Uterus (tissue), 4 donors: ENCODE results near the gene SNRPD3. TPM values are rescaled to one million over a fixed set of nuclear protein-coding genes. Genes with fewer than 3 reads are reported as not detected.

ENCODE experiments used
- DNase-seq, 2 donors: peaks; one replicate each; pipeline ENCODE4 v3.0.0-alpha.2; 2019 to 2020
- H3K27ac ChIP-seq, 2 donors: fragments of 200-600 bp; sonication (generic); 1 replicate in 1 of 2; 2 replicates in 1 of 2; pipeline ENCODE4 v1.5.1; 2016 to 2018
- H3K27me3 ChIP-seq, 2 donors: fragments of 200-600 bp; sonication (generic); one replicate each; pipeline ENCODE4 v1.5.1; 2018 to 2019; ENCODE audit warnings: control low read depth in 1 of 2
- H3K36me3 ChIP-seq, 2 donors: fragments of 200-600 bp; sonication (generic); one replicate each; pipeline ENCODE4 v1.5.1; 2019; ENCODE audit warnings: control low read depth in 1 of 2
- H3K4me1 ChIP-seq, 2 donors: fragments of 200-600 bp; sonication (generic); one replicate each; pipeline ENCODE4 v1.5.1; 2018 to 2019; ENCODE audit warnings: control low read depth in 1 of 2
- H3K4me3 ChIP-seq, 2 donors: fragments of 200-600 bp; sonication (generic); 1 replicate in 1 of 2; 2 replicates in 1 of 2; pipeline ENCODE4 v1.5.1; 2018 to 2019; ENCODE audit warnings: mild to moderate bottlenecking in 1 of 2
- H3K9me3 ChIP-seq, 2 donors: fragments of 200-600 bp; sonication (generic); one replicate each; pipeline ENCODE4 v1.5.1; 2019; ENCODE audit warnings: control low read depth in 1 of 2
- CTCF ChIP-seq, 4 experiments: fragments of 200-600 bp in 2 of 4; fragments of 450-650 bp in 2 of 4; sonication (generic) in 2 of 4; IDR thresholded peaks; one replicate each; pipeline ENCODE4 v1.5.1; 2016 to 2019; ENCODE audit warnings: antibody characterized with exemption in 4 of 4, mild to moderate bottlenecking in 2 of 4, moderate library complexity in 1 of 4
- POLR2A ChIP-seq, 2 donors: fragments of 450-650 bp; IDR thresholded peaks; one replicate each; pipeline ENCODE4 v1.6.1; 2016; ENCODE audit warnings: antibody characterized with exemption in 2 of 2, mild to moderate bottlenecking in 1 of 2, moderate library complexity in 1 of 2
- intact Hi-C: fragments of 100-400 bp; cut with DNase I; formaldehyde crosslinking; loops from one replicate; pipeline ENCODE4 v1.15.1; 2023; ENCODE audit warnings: low total_unique reads
- total RNA-seq, 4 donors: library from RNA; depleted of rRNA in 3 of 4; stranded (reverse); fragments of >200 nt in 3 of 4; gene quantifications; one replicate each; pipeline versions ENCODE4 v1.1.0 to v1.2.4, GENCODE V29; 2014 to 2023
- donor health status: DM: yes; HTN: yes; CAD: no.

The SNRPD3 gene
- total RNA-seq, 4 donors from 2014 or later = 42.6 to 189 (median 85.1) TPM

GRCh38 chr22:24576778-24577177 lies 21.0 kb downstream of the SNRPD3 start:
- Histone ChIP-seq H3K27ac (no peak overlapping the region), H3K4me3 (no peak overlapping the region), H3K36me3 (no peaks in the 10 kb centered on the region), H3K9me3 (no peaks in the 10 kb centered on the region), H3K4me1 (no peaks in the 10 kb centered on the region), H3K27me3 (no peaks in the 10 kb centered on the region)
- no peak for DNase-seq
- TF ChIP-seq CTCF (IDR thresholded peaks at IDR 0.05) = no peak
- no peak for TF ChIP-seq POLR2A (IDR thresholded peaks at IDR 0.05)
- intact Hi-C loops = no loop called here

GRCh38 chr22:24578355-24579257 lies 22.8 kb downstream of the SNRPD3 start:
- Histone ChIP-seq H3K9me3 (no peaks in the 10 kb centered on the region), H3K27me3 (no peaks in the 10 kb centered on the region), H3K27ac (peak overlapping the region; percentile 57 to 67), H3K4me1 (no peaks in the 10 kb centered on the region), H3K4me3 (no peak overlapping the region), H3K36me3 (no peaks in the 10 kb centered on the region)
- TF ChIP-seq CTCF (IDR thresholded peaks at IDR 0.05) (no peak), POLR2A (IDR thresholded peaks at IDR 0.05) (no peak)
- no peak for DNase-seq
- intact Hi-C loops = no loop called here

GRCh38 chr22:24579258-24579601 lies 23.4 kb downstream of the SNRPD3 start:
- intact Hi-C loops = no loop called here
- TF ChIP-seq CTCF (IDR thresholded peaks at IDR 0.05) (no peak), POLR2A (IDR thresholded peaks at IDR 0.05) (no peak)
- no peaks in the 10 kb centered on the region for H3K36me3 ChIP-seq
- peak overlapping the region; percentile 57 to 67 for H3K27ac ChIP-seq
- no peak for DNase-seq
- no peak overlapping the region for H3K4me3 ChIP-seq
- H3K27me3 ChIP-seq = no peaks in the 10 kb centered on the region
- H3K9me3 ChIP-seq = no peaks in the 10 kb centered on the region
- no peaks in the 10 kb centered on the region for H3K4me1 ChIP-seq

GRCh38 chr22:24580276-24580675 lies 24.5 kb downstream of the SNRPD3 start:
- Histone ChIP-seq H3K4me3 (no peak overlapping the region), H3K9me3 (no peaks in the 10 kb centered on the region), H3K27me3 (no peaks in the 10 kb centered on the region), H3K27ac (no peak overlapping the region), H3K36me3 (no peaks in the 10 kb centered on the region), H3K4me1 (no peaks in the 10 kb centered on the region)
- TF ChIP-seq POLR2A (IDR thresholded peaks at IDR 0.05) (no peak), CTCF (IDR thresholded peaks at IDR 0.05) (no peak)
- DNase-seq = no peak
- intact Hi-C loops = no loop called here

- Histone ChIP-seq H3K9me3 (no peaks in the 10 kb centered on the region), H3K36me3 (no peaks in the 10 kb centered on the region), H3K27me3 (no peaks in the 10 kb centered on the region), H3K4me1 (no peaks in the 10 kb centered on the region), H3K4me3 (no peak overlapping the region), H3K27ac (no peak overlapping the region)
- no peak for DNase-seq
- TF ChIP-seq POLR2A (IDR thresholded peaks at IDR 0.05) (no peak), CTCF (IDR thresholded peaks at IDR 0.05) (no peak)
- intact Hi-C loops = no loop called here
Observed at GRCh38 chr22:24582056-24582814, 26.4 kb downstream of the SNRPD3 start.
